GM19193 (cell line): ENCODE data around the gene C1QTNF3.

Source experiments
- POLR2A ChIP-seq: IDR thresholded peaks from 4 replicates; pipeline ENCODE4 v1.6.1; 2011; ENCODE audit not compliant: insufficient read depth, insufficient read length; ENCODE audit errors: extremely low read depth

Gene C1QTNF3

GRCh38 chr5:33975852-33976251 is 67.2 kb downstream of the C1QTNF3 start:
- no peak for TF ChIP-seq POLR2A

- no peak for TF ChIP-seq POLR2A
These were observed 69.7 kb downstream of the C1QTNF3 start for GRCh38 chr5:33973271-33973670.

GRCh38 chr5:33969572-33970452 is 73.2 kb downstream of the C1QTNF3 start:
- TF ChIP-seq POLR2A, result no peak

- no peak for TF ChIP-seq POLR2A
These were observed 74.6 kb downstream of the C1QTNF3 start for GRCh38 chr5:33968211-33969005.
